HepG2 (cell line): Measurements from ENCODE around the gene TCF12. TPM values are rescaled to one million over a fixed set of nuclear protein-coding genes. Genes with fewer than 3 reads are reported as not detected.

ENCODE experiments used
- ATAC-seq: fragments of 200-7000 bp; cut with Tn5 transposase; 3 replicates; pipeline ENCODE4 v1.9.1; 2020; ENCODE audit warnings: mild to moderate bottlenecking, moderate library complexity
- BruUV-seq: library from RNA; stranded (reverse); fragments of 400-500 nt; replicated peaks from 2 replicates; lab custom pipeline; 2021; lab: Mats Ljungman, UMichigan
- CTCF ChIA-PET: fragments of 300-600 bp; formaldehyde crosslinking; extraction: SDS; loops from one replicate; lab custom pipeline; 2021; ENCODE audit warnings: low total read pairs, inconsistent platforms, low intra/inter-chr PET ratio; lab: Yijun Ruan, JAX
- POLR2A ChIA-PET: fragments of 350-600 bp; sonication (Branson Sonifier 250); formaldehyde crosslinking; loops from one replicate; lab custom pipeline; 2020; ENCODE audit warnings: antibody characterized with exemption, inconsistent platforms; lab: Yijun Ruan, JAX
- DNase-seq: peaks from one replicate; pipeline ENCODE4 v3.0.0-alpha.2; 2015; ENCODE audit warnings: low spot score
- FAIRE-seq: peaks from 3 replicates; lab custom pipeline; 2011; peaks lifted over from hg19 to GRCh38; lab: Jason Lieb, UNC
- H2AFZ ChIP-seq: one replicate; pipeline ENCODE4 v1.6.1; 2011; ENCODE audit warnings: low read length, inconsistent platforms
- H3K27ac ChIP-seq: fragments of 300-600 bp; 3 replicates; pipeline ENCODE4 v1.8.0; 2011; ENCODE audit warnings: mixed run types, mild to moderate bottlenecking, mixed read lengths, low read length, inconsistent platforms; ENCODE audit not compliant: insufficient read depth; ENCODE audit errors: extremely low read length
- H3K27me3 ChIP-seq, 2 experiments: fragments of 200-600 bp in 1 of 2; 2 replicates in 1 of 2; 3 replicates in 1 of 2; pipeline versions ENCODE4 v1.6.0 to v1.8.0; 2011; ENCODE audit warnings: low read length in 2 of 2, mild to moderate bottlenecking in 2 of 2, moderate library complexity in 2 of 2, inconsistent platforms in 1 of 2; ENCODE audit not compliant: insufficient read depth in 2 of 2, control insufficient read depth in 1 of 2
- H3K36me3 ChIP-seq, 2 experiments: fragments of 200-600 bp in 1 of 2; replicated peaks in 1 of 2; 2 replicates in 1 of 2; 3 replicates in 1 of 2; pipeline versions ENCODE4 v1.5.1 to v1.8.0; 2011; ENCODE audit warnings: low read length in 2 of 2, inconsistent platforms in 1 of 2; ENCODE audit not compliant: insufficient read depth in 2 of 2, control insufficient read depth in 1 of 2
- H3K4me1 ChIP-seq: 2 replicates; pipeline ENCODE4 v1.5.1; 2012; ENCODE audit warnings: low read length, inconsistent platforms; ENCODE audit not compliant: insufficient read depth
- H3K4me2 ChIP-seq: 2 replicates; pipeline ENCODE4 v1.6.0; 2011; ENCODE audit warnings: low read depth, low read length, inconsistent platforms
- H3K4me3 ChIP-seq, 3 experiments: fragments of 200-600 bp in 1 of 3; sonication (generic), shearing (Covaris generic) in 1 of 3; replicated peaks in 1 of 3; 2 replicates each; pipeline ENCODE4 v1.5.1; 2011 to 2016; ENCODE audit warnings: low read length in 3 of 3, inconsistent platforms in 2 of 3, low read depth in 2 of 3, mild to moderate bottlenecking in 2 of 3, control low read depth in 1 of 3, mixed read lengths in 1 of 3; ENCODE audit not compliant: insufficient read depth in 1 of 3
- H3K79me2 ChIP-seq: one replicate; pipeline ENCODE4 v1.6.1; 2011; ENCODE audit warnings: low read length, inconsistent platforms; ENCODE audit not compliant: insufficient read depth
- H3K9ac ChIP-seq: 2 replicates; pipeline ENCODE4 v1.6.0; 2011; ENCODE audit warnings: mild to moderate bottlenecking, low read depth, low read length, inconsistent platforms; ENCODE audit not compliant: insufficient read depth
- H3K9me3 ChIP-seq: 2 replicates; pipeline ENCODE4 v1.5.1; 2012; ENCODE audit warnings: mild to moderate bottlenecking, low read length
- H4K20me1 ChIP-seq: 2 replicates; pipeline ENCODE4 v1.6.0; 2011; ENCODE audit warnings: inconsistent platforms, mild to moderate bottlenecking, low read length, moderate library complexity; ENCODE audit not compliant: insufficient read depth
- ARNT2 ChIP-seq: sonication (generic); formaldehyde crosslinking; IDR thresholded peaks from 2 replicates; pipeline ENCODE4 v1.8.0; 2022; ENCODE audit warnings: mild to moderate bottlenecking, low read depth, missing genetic modification reagents, moderate library complexity
- CC2D1A ChIP-seq: sonication (generic); formaldehyde crosslinking; IDR thresholded peaks from 2 replicates; pipeline ENCODE4 v1.8.1; 2023; ENCODE audit warnings: mild to moderate bottlenecking, missing genetic modification reagents
- RXRB ChIP-seq: IDR thresholded peaks from 2 replicates; pipeline ENCODE4 v1.6.1; 2016; ENCODE audit warnings: borderline replicate concordance, missing genetic modification reagents, missing compliant biosample characterization
- TOE1 ChIP-seq: sonication (generic); formaldehyde crosslinking; IDR thresholded peaks from 2 replicates; pipeline ENCODE4 v1.4.0; 2020; ENCODE audit warnings: mild to moderate bottlenecking, missing genetic modification reagents
- ZNF619 ChIP-seq: sonication (generic); formaldehyde crosslinking; IDR thresholded peaks from 2 replicates; pipeline ENCODE4 v1.4.0; 2020; ENCODE audit warnings: mild to moderate bottlenecking, missing genetic modification reagents
- ZNF761 ChIP-seq: sonication (generic); formaldehyde crosslinking; conservative IDR thresholded peaks from 2 replicates; pipeline ENCODE4 v1.4.0; 2020; ENCODE audit warnings: mild to moderate bottlenecking, missing genetic modification reagents
- ZNF841 ChIP-seq: sonication (generic); formaldehyde crosslinking; IDR thresholded peaks from 2 replicates; pipeline ENCODE4 v1.8.1; 2023; ENCODE audit warnings: missing genetic modification reagents, borderline replicate concordance
- WGBS: methylation state at CpG from one replicate; pipeline ENCODE4 v1.1.6; 2017; ENCODE audit warnings: low lambda C conversion rate; 5-methylcytosine and 5-hydroxymethylcytosine counted together
- in situ Hi-C: cut with HindIII; loops from 2 replicates; pipeline ENCODE4 v1.10.0; 2017; ENCODE audit warnings: low pct_unique_long_range_greater_than_20kb; ENCODE audit not compliant: extremely low pct_ligation_motif_present
- intact Hi-C: fragments of 100-400 bp; cut with micrococcal nuclease; formaldehyde crosslinking; loops from one replicate; pipeline ENCODE4 v1.10.0; 2022; ENCODE audit not compliant: unreplicated experiment
- polyA plus RNA-seq, 8 experiments: library from polyadenylated mRNA; depleted of rRNA in 3 of 8; stranded (reverse) in 7 of 8; unstranded in 1 of 8; fragments of >200 nt; fragmentation: Illumina TruSeq in 4 of 8; extraction: Trizol in 4 of 8; gene quantifications; 2 replicates each; pipeline versions ENCODE4 v1.2.1 to v1.2.3, GENCODE V29; 2011 to 2016; ENCODE audit warnings: low read depth in 4 of 8, missing spikeins in 1 of 8, mixed read lengths in 1 of 8; ENCODE audit not compliant: insufficient read depth in 1 of 8
- total RNA-seq, 5 experiments: library from RNA; depleted of rRNA; stranded (reverse); fragments of >200 nt; fragmentation: Illumina TruSeq; extraction: Trizol; gene quantifications; 2 replicates each; pipeline ENCODE4 v1.2.3, GENCODE V29; 2016; ENCODE audit warnings: low read depth in 1 of 5
- TF ChIP-seq, protein P1 (sequence below): sonication (generic); formaldehyde crosslinking; IDR thresholded peaks from 2 replicates; pipeline ENCODE4 v1.4.0; 2020; ENCODE audit warnings: missing genetic modification reagents

TCF12 gene
- total and polyA plus RNA-seq, 2 of the 13 experiments (the other 11 are each of a cell fraction or from before 2014, with no cell fraction given) = 48.6 to 51.1 TPM

DNA sequence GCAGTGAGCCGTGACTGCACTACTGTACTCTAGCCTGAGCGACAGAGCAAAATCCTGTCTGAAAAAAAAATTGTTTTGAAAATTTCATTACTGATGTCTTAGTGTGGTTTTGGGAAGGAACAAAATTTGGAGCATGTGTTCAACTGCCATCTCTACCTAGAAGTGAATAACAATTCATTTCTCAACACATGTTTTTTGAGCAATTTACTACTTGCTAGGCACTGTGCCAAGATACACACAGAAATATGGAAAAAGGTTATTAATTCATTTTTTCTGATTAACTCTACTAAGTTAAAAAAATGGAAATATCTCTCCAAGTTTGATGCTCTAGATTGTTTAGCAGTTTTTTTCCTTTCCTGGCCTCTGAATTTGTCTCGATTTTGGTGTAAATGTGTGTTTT lies 5.2 kb upstream of the TCF12 start:
- BruUV-seq = no TSS peak
- in situ Hi-C loops = no loop called here
- H3K4me2 ChIP-seq = no peak overlapping the region

GRCh38 chr15:56913670-56914069 lies 4.8 kb upstream of the TCF12 start:
- no peak for FAIRE-seq
- Histone ChIP-seq H3K27me3 (no peaks in the 10 kb centered on the region), H3K4me3 (no peak overlapping the region), H3K9ac (no peak overlapping the region), H2AFZ (no peak overlapping the region), H3K4me2 (no peak overlapping the region), H3K4me1 (peaks cover 10% of the 10 kb centered on the region), H4K20me1 (no peaks in the 10 kb centered on the region), H3K27ac (no peak overlapping the region), H3K79me2 (no peaks in the 10 kb centered on the region), H3K36me3 (no peaks in the 10 kb centered on the region), H3K9me3 (no peaks in the 10 kb centered on the region)
- 69% methylated on average over 2 of the region's 2 CpGs for WGBS
- TF ChIP-seq, protein P1, sequence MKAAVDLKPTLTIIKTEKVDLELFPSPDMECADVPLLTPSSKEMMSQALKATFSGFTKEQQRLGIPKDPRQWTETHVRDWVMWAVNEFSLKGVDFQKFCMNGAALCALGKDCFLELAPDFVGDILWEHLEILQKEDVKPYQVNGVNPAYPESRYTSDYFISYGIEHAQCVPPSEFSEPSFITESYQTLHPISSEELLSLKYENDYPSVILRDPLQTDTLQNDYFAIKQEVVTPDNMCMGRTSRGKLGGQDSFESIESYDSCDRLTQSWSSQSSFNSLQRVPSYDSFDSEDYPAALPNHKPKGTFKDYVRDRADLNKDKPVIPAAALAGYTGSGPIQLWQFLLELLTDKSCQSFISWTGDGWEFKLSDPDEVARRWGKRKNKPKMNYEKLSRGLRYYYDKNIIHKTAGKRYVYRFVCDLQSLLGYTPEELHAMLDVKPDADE (CRISPR knock-in tag) = no peak
- no peak for TF ChIP-seq ZNF619 (CRISPR knock-in tag)
- TF ChIP-seq ZNF841 (CRISPR knock-in tag) = no peak
- no peak for TF ChIP-seq TOE1
- no peak for TF ChIP-seq ZNF761 (CRISPR knock-in tag)
- TF ChIP-seq RXRB = no peak
- TF ChIP-seq ARNT2 (CRISPR knock-in tag) = no peak
- POLR2A ChIA-PET = interaction anchor here (0.9 kb wide), 1 partner anchor 26 kb away, joined by 3 read pairs; no protein-coding TSS in a partner anchor
- DNase-seq = no peak
- CTCF ChIA-PET = no interaction called here
- no peak for ATAC-seq
- intact Hi-C loops = no loop called here
- BruUV-seq = no TSS peak
- in situ Hi-C loops = no loop called here

More for the DNA sequence above, 5.2 kb upstream of the TCF12 start:
- no peaks in the 10 kb centered on the region for H3K79me2 ChIP-seq
- no peaks in the 10 kb centered on the region for H3K36me3 ChIP-seq
- no peak overlapping the region for H3K4me3 ChIP-seq
- no peak overlapping the region for H3K27ac ChIP-seq
- DNase-seq = no peak
- H3K9ac ChIP-seq = no peak overlapping the region
- TF ChIP-seq CC2D1A (CRISPR knock-in tag) = no peak
- no peaks in the 10 kb centered on the region for H3K27me3 ChIP-seq
- ChIA-PET CTCF (no interaction called here), POLR2A (no interaction called here)
- WGBS = 53% methylated on average over 3 of the region's 3 CpGs
- peaks cover 10% of the 10 kb centered on the region for H3K4me1 ChIP-seq
- no peak for FAIRE-seq
- no peaks in the 10 kb centered on the region for H4K20me1 ChIP-seq
- no peak for ATAC-seq
- no peaks in the 10 kb centered on the region for H3K9me3 ChIP-seq
- intact Hi-C loops = no loop called here
- H2AFZ ChIP-seq = no peak overlapping the region
